GM20000 (cell line): ENCODE results near the gene FBXL16.
"Not testable (repeated sequence)": the region's sequence is repeated elsewhere in the genome, so short reads cannot be mapped to it uniquely, and the experiment has no call there.

ENCODE experiments used
- DNase-seq: peaks from one replicate; pipeline ENCODE4 v3.0.0; 2012; ENCODE audit warnings: low spot score
- TF ChIP-seq, protein P1 (sequence below): IDR thresholded peaks from 2 replicates; pipeline ENCODE4 v1.5.1; 2012; ENCODE audit warnings: mild to moderate bottlenecking, control low read depth; ENCODE audit errors: extremely low read depth, missing control alignments

The FBXL16 gene, protein sequence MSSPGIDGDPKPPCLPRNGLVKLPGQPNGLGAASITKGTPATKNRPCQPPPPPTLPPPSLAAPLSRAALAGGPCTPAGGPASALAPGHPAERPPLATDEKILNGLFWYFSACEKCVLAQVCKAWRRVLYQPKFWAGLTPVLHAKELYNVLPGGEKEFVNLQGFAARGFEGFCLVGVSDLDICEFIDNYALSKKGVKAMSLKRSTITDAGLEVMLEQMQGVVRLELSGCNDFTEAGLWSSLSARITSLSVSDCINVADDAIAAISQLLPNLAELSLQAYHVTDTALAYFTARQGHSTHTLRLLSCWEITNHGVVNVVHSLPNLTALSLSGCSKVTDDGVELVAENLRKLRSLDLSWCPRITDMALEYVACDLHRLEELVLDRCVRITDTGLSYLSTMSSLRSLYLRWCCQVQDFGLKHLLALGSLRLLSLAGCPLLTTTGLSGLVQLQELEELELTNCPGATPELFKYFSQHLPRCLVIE

DNA sequence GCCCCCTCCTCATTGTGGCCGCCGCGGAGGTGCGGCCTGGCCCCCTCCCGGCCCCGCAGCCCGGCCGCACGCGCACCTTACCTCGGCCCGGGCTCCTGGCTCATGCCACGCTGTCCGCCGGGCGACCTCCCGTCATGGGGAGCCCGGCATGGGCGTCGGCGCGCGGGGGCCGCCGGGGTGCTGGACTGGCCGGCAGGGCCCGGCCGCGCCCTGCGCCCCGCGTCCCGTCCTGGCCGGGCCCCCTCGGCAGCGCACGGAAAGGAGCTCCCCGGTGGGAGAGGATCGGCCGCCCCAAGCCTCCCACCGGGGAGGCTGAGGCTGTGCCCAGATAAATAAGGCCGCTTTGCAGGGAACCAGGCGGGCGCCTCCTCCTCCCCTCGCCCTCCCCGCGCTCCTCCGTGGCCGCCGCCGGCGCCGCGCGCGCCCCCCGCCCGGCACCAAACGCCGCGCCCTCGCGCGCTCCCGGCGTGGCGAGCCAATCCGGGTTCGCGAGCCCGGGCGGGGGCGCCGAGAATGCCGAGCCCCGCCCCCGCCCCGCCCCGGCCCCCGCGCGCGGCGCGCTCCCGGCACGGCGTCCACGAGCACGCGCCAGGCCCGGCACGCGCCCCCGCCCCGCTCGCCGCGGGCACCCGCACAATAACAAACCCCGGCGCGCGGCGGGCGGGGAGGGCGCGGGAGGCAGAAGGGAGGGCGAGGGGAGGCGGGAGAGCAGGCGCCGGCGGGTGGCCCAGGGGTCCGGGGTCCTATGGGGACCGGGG is at the start of gene FBXL16:
Gene FBXL16, minus strand, starts transcription at position 371 of the 758 bp plus-strand sequence. CDS start 8,396 bp downstream, outside the sequence.
- TF ChIP-seq, protein P1, sequence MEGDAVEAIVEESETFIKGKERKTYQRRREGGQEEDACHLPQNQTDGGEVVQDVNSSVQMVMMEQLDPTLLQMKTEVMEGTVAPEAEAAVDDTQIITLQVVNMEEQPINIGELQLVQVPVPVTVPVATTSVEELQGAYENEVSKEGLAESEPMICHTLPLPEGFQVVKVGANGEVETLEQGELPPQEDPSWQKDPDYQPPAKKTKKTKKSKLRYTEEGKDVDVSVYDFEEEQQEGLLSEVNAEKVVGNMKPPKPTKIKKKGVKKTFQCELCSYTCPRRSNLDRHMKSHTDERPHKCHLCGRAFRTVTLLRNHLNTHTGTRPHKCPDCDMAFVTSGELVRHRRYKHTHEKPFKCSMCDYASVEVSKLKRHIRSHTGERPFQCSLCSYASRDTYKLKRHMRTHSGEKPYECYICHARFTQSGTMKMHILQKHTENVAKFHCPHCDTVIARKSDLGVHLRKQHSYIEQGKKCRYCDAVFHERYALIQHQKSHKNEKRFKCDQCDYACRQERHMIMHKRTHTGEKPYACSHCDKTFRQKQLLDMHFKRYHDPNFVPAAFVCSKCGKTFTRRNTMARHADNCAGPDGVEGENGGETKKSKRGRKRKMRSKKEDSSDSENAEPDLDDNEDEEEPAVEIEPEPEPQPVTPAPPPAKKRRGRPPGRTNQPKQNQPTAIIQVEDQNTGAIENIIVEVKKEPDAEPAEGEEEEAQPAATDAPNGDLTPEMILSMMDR, result no peak
- DNase-seq, result no peak

DNA sequence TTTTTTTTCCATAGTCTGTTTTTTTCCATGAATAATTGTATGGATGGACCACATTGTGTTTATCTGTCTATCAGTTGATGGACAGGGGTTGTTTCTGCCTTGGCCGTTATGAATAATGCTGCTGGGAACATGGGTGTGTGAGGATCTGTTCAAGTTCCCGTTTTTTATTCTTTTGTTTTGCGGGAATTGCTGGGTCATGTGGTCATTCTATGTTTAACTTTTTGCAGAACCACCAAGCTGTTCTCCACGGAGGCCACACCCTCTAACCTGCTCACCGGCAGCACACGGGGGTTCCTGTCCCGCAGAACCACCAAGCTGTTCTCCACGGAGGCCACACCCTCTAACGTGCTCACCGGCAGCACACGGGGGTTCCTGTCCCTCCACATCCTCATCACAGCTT is 49.1 kb upstream of the FBXL16 start:
- DNase-seq, result no peak
- TF ChIP-seq, protein P1, result no peak

DNA sequence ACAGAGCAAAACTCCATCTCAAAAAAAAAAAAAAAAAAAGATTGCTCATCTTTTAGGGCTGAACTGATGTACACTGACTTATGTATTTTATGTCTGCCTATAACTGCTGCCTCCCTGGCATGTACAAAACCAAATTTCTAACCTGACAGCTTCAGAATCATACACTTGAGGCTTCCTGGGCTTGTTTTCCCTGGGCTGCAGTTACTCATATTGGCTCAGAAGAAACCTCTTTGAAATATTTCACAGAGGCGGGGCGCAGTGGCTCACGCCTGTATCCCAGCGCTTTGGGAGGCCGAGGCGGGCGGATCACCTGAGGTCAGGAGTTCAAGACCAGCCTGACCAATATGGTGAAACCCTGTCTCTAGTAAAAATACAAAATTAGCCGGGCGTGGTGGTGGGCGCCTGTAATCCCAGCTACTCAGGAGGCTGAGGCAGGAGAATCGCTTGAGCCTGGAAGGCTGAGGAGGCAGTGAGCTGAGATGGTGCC is 48.6 kb upstream of the FBXL16 start:
- not testable (repeated sequence) for DNase-seq

DNA sequence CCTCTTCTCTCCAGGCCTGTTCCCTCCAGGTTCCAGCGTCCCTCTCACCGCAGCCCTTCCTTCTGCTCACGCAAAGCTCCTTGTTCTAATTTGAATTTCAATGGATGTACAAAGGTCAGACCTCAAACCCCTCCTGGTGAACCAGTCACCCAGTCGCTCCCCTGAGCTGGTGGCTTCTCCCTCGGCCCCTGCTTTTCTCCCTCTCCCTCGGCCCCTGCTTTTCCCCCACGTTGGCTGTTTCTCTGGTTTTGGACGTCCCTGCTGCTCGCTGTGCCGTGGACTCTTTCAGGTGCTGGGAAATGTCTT is 46.4 kb upstream of the FBXL16 start:
- DNase-seq, result no peak

DNA sequence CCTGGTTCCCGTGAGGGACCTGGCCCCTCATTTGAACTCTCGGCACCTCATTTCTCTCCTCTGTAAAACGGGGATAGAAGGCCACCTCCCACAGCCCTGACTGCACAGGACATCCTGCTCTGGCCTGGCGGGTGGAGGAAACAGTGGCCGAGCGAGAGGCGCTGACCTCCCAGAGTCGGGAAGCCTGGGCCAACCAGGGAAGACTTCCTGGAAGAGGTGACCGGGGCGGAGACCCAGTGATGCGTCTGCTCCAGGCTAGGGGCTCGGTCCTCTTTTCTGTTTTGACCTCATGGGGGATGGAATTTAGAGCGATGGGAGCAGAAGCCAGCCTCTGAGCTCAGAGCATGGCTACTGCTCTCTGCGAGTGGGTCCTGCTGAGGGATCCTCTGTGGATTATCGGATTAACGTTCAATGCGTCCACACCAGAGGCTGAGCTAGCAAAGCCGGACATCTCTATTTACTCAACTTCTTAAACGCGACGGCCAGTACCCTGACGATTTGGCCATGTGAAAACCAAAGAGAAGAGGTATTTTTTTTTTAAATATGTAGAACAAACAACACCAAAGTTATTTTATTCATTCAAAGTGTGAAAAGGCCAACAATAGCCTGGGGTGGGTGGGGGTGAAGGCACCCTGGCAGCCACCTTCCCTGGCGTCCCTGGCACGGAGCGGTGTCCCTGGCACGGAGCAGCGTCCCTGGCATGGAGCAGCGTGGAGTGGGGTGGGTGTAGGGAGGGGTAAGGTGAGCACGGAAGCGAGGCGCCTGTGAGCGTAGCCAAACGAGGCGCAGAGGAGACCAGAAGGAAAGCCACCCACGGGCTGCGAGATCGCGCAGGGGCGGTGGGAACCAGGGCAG is 45.8 kb upstream of the FBXL16 start:
- no peak for DNase-seq
- TF ChIP-seq, protein P1, result no peak

More for the DNA sequence above, 46.4 kb upstream of the FBXL16 start:
- TF ChIP-seq, protein P1, result no peak

DNA sequence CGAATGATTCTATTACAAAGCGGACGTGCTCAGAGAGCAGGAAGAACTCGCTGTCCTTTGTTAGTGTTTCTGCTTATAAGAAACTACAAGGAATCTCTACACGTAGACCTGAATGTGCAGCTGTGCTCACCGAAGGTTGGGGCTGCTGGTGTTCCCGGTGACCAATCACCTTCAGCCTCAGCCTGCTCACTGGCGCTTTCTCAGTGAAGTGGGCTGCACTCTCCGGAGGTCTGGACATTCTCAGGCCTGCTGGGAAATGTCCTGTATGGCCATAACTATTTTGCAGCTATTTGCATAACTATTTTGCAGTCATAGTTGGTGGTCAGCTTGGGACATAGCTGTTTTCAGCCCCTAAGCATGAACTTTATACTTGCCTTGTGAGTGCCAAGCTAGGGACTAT is 44.9 kb upstream of the FBXL16 start:
- TF ChIP-seq, protein P1, result no peak
- no peak for DNase-seq

DNA sequence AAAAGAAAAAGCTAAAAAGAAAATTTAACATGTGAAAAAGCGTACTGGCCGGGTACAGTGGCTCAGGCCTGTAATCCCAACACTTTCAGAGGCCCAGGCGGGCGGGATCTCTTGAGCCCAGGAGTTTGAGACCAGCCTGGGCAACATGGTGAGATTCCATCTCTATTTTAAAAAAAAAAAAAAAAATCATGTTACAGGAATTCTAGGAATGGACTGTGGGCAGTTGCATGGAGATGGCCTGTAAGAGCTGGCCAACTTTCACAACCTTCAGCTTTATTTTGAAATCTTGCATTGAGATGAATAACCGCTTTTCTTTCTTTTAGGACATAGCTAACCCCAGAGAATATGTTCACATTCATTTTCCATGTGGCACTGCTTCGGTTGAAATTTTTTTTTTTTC is 43.4 kb upstream of the FBXL16 start:
- TF ChIP-seq, protein P1, result no peak
- DNase-seq, result no peak
